ENCODE measurements around the gene GLOD5. TPM values are rescaled to one million over a fixed set of nuclear protein-coding genes. Genes with fewer than 3 reads are reported as not detected.
A peak's percentile ranks its signal among the peaks of the same experiment; 100 is the strongest.

Gene GLOD5
- polyA plus RNA-seq, 1 donor from 2014 or later = not detected

GRCh38 chrX:48737213-48737938 lies 24.2 kb upstream of the GLOD5 start:
- H3K79me2 ChIP-seq (replicated peaks; ENCODE audit: insufficient read depth, low read length) = peaks cover 11% of the 10 kb centered on the region
- TF ChIP-seq EZH2 (IDR thresholded peaks at IDR 0.05; ENCODE audit: borderline replicate concordance, insufficient read depth, low read length, poor library complexity, severe bottlenecking) = no peak
- TF ChIP-seq POLR2AphosphoS5 (IDR thresholded peaks at IDR 0.05) = peak; percentile 77
- TF ChIP-seq RAD21 (conservative IDR thresholded peaks at IDR 0.05) = peak; percentile 39
- TF ChIP-seq EP300 (conservative IDR thresholded peaks at IDR 0.05; ENCODE audit: poor library complexity, severe bottlenecking) = peak; percentile 64
- TF ChIP-seq MXI1 (conservative IDR thresholded peaks at IDR 0.05; ENCODE audit: poor library complexity, severe bottlenecking) = peak; percentile 76
- TF ChIP-seq, protein P1, sequence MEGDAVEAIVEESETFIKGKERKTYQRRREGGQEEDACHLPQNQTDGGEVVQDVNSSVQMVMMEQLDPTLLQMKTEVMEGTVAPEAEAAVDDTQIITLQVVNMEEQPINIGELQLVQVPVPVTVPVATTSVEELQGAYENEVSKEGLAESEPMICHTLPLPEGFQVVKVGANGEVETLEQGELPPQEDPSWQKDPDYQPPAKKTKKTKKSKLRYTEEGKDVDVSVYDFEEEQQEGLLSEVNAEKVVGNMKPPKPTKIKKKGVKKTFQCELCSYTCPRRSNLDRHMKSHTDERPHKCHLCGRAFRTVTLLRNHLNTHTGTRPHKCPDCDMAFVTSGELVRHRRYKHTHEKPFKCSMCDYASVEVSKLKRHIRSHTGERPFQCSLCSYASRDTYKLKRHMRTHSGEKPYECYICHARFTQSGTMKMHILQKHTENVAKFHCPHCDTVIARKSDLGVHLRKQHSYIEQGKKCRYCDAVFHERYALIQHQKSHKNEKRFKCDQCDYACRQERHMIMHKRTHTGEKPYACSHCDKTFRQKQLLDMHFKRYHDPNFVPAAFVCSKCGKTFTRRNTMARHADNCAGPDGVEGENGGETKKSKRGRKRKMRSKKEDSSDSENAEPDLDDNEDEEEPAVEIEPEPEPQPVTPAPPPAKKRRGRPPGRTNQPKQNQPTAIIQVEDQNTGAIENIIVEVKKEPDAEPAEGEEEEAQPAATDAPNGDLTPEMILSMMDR (IDR thresholded peaks at IDR 0.05; ENCODE audit: poor library complexity, severe bottlenecking) = no peak
- TF ChIP-seq SMC3 (conservative IDR thresholded peaks at IDR 0.05; ENCODE audit: poor library complexity) = peak; percentile 52
- TF ChIP-seq, protein P2, sequence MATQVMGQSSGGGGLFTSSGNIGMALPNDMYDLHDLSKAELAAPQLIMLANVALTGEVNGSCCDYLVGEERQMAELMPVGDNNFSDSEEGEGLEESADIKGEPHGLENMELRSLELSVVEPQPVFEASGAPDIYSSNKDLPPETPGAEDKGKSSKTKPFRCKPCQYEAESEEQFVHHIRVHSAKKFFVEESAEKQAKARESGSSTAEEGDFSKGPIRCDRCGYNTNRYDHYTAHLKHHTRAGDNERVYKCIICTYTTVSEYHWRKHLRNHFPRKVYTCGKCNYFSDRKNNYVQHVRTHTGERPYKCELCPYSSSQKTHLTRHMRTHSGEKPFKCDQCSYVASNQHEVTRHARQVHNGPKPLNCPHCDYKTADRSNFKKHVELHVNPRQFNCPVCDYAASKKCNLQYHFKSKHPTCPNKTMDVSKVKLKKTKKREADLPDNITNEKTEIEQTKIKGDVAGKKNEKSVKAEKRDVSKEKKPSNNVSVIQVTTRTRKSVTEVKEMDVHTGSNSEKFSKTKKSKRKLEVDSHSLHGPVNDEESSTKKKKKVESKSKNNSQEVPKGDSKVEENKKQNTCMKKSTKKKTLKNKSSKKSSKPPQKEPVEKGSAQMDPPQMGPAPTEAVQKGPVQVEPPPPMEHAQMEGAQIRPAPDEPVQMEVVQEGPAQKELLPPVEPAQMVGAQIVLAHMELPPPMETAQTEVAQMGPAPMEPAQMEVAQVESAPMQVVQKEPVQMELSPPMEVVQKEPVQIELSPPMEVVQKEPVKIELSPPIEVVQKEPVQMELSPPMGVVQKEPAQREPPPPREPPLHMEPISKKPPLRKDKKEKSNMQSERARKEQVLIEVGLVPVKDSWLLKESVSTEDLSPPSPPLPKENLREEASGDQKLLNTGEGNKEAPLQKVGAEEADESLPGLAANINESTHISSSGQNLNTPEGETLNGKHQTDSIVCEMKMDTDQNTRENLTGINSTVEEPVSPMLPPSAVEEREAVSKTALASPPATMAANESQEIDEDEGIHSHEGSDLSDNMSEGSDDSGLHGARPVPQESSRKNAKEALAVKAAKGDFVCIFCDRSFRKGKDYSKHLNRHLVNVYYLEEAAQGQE (IDR thresholded peaks at IDR 0.05; ENCODE audit: borderline replicate concordance) = peak; percentile 87
- peak; percentile 55 for TF ChIP-seq TAF1 (IDR thresholded peaks at IDR 0.05; ENCODE audit: low read depth)
- peak overlapping the region; percentile 83 for H3K9ac ChIP-seq (ENCODE audit: low read length)
- no peaks in the 10 kb centered on the region for H4K20me1 ChIP-seq (ENCODE audit: insufficient read depth)
- H2AFZ ChIP-seq (ENCODE audit: low read depth, low read length) = peak overlapping the region; percentile 58
- H3K4me2 ChIP-seq (ENCODE audit: low read length) = peak overlapping the region; percentile 68
- H3K4me3 ChIP-seq (ENCODE audit: low read length) = peak overlapping the region; percentile 69
- H3K27ac ChIP-seq (ENCODE audit: low read length) = peak overlapping the region; percentile 97
- no peaks in the 10 kb centered on the region for H3F3A ChIP-seq (ENCODE audit: insufficient read depth, low read length, poor library complexity, severe bottlenecking)
- no peaks in the 10 kb centered on the region for H3K27me3 ChIP-seq (ENCODE audit: insufficient read depth, low read depth, low read length)
- no peaks in the 10 kb centered on the region for H3K9me2 ChIP-seq (ENCODE audit: insufficient read depth, low read length)
- H3K36me3 ChIP-seq (ENCODE audit: insufficient read depth, low read length) = no peaks in the 10 kb centered on the region
- no peaks in the 10 kb centered on the region for H3K9me3 ChIP-seq (ENCODE audit: low read length)

- Histone ChIP-seq H3K79me2 (replicated peaks; ENCODE audit: insufficient read depth, low read length) (peaks cover 11% of the 10 kb centered on the region), H3K9ac (ENCODE audit: low read length) (peak overlapping the region; percentile 83), H3K27me3 (ENCODE audit: insufficient read depth, low read depth, low read length) (no peaks in the 10 kb centered on the region), H3K9me3 (ENCODE audit: low read length) (no peaks in the 10 kb centered on the region), H3K27ac (ENCODE audit: low read length) (peak overlapping the region; percentile 97), H3K9me2 (ENCODE audit: insufficient read depth, low read length) (no peaks in the 10 kb centered on the region), H3K4me2 (ENCODE audit: low read length) (peak overlapping the region; percentile 68), H3K36me3 (ENCODE audit: insufficient read depth, low read length) (no peaks in the 10 kb centered on the region), H3F3A (ENCODE audit: insufficient read depth, low read length, poor library complexity, severe bottlenecking) (no peaks in the 10 kb centered on the region), H2AFZ (ENCODE audit: low read depth, low read length) (peak overlapping the region; percentile 58), H3K4me3 (ENCODE audit: low read length) (peak overlapping the region; percentile 69), H4K20me1 (ENCODE audit: insufficient read depth) (no peaks in the 10 kb centered on the region)
- TF ChIP-seq POLR2AphosphoS5 (IDR thresholded peaks at IDR 0.05) = no peak
- no peak for TF ChIP-seq EZH2 (IDR thresholded peaks at IDR 0.05; ENCODE audit: borderline replicate concordance, insufficient read depth, low read length, poor library complexity, severe bottlenecking)
- TF ChIP-seq, protein P1 (IDR thresholded peaks at IDR 0.05; ENCODE audit: poor library complexity, severe bottlenecking) = no peak
- TF ChIP-seq TAF1 (IDR thresholded peaks at IDR 0.05; ENCODE audit: low read depth) = no peak
- TF ChIP-seq SMC3 (conservative IDR thresholded peaks at IDR 0.05; ENCODE audit: poor library complexity) = no peak
- TF ChIP-seq, protein P2 (IDR thresholded peaks at IDR 0.05; ENCODE audit: borderline replicate concordance) = no peak
- TF ChIP-seq EP300 (conservative IDR thresholded peaks at IDR 0.05; ENCODE audit: poor library complexity, severe bottlenecking) = no peak
- TF ChIP-seq MXI1 (conservative IDR thresholded peaks at IDR 0.05; ENCODE audit: poor library complexity, severe bottlenecking) = no peak
- TF ChIP-seq RAD21 (conservative IDR thresholded peaks at IDR 0.05) = no peak
Observed at GRCh38 chrX:48737940-48738339, 23.6 kb upstream of the GLOD5 start.

All from neural cell (in vitro differentiated cells).